OCI-LY7 (cell line): ENCODE data around the gene CRYBG1. TPM values are rescaled to one million over a fixed set of nuclear protein-coding genes. Genes with fewer than 3 reads are reported as not detected.

Experiments
- BruUV-seq: library from RNA; stranded (reverse); fragments of 400-500 nt; replicated peaks from 2 replicates; lab custom pipeline; 2021; lab: Mats Ljungman, UMichigan
- CTCF ChIA-PET: fragments of 300-600 bp; sonication (Branson Sonifier 250); formaldehyde crosslinking; loops from one replicate; lab custom pipeline; 2022; ENCODE audit warnings: antibody characterized with exemption; ENCODE audit not compliant: unreplicated experiment; lab: Charles Lee
- POLR2A ChIA-PET: fragments of 300-600 bp; sonication (Branson Sonifier 250); formaldehyde crosslinking; loops from one replicate; lab custom pipeline; 2022; ENCODE audit warnings: antibody characterized with exemption; lab: Charles Lee
- DNase-seq: peaks from one replicate; pipeline ENCODE4 v3.0.0-alpha.2; 2015; ENCODE audit warnings: low spot score
- H2AFZ ChIP-seq: fragments of 200-600 bp; sonication (generic), shearing (Covaris generic); 2 replicates; pipeline ENCODE4 v1.6.1; 2014; ENCODE audit warnings: mild to moderate bottlenecking, antibody characterized with exemption, low read length, moderate library complexity
- H3K27ac ChIP-seq: fragments of 200-600 bp; sonication (generic); 2 replicates; pipeline ENCODE4 v1.5.1; 2014; ENCODE audit warnings: mixed run types, low read depth, mild to moderate bottlenecking, moderate library complexity, low read length, inconsistent platforms; ENCODE audit not compliant: poor library complexity, severe bottlenecking
- H3K36me3 ChIP-seq: fragments of 200-600 bp; sonication (generic); 2 replicates; pipeline ENCODE4 v1.6.1; 2014; ENCODE audit warnings: mild to moderate bottlenecking, antibody characterized with exemption, low read length, moderate library complexity, mixed read lengths; ENCODE audit not compliant: insufficient read depth
- H3K4me1 ChIP-seq: fragments of 200-600 bp; sonication (generic); 2 replicates; pipeline ENCODE4 v1.5.1; 2014; ENCODE audit warnings: mild to moderate bottlenecking, low read length; ENCODE audit not compliant: insufficient read depth, poor library complexity, severe bottlenecking
- H3K4me2 ChIP-seq: fragments of 200-600 bp; sonication (generic); 2 replicates; pipeline ENCODE4 v1.6.1; 2014; ENCODE audit warnings: mild to moderate bottlenecking, low read length
- H3K4me3 ChIP-seq: fragments of 200-600 bp; sonication (generic); 2 replicates; pipeline ENCODE4 v1.5.1; 2014; ENCODE audit warnings: mild to moderate bottlenecking, low read depth, low read length; ENCODE audit not compliant: poor library complexity, severe bottlenecking
- H3K79me2 ChIP-seq: fragments of 200-600 bp; sonication (generic); 2 replicates; pipeline ENCODE4 v1.6.1; 2016; ENCODE audit warnings: low read depth, mild to moderate bottlenecking, low read length, moderate library complexity, mixed read lengths; ENCODE audit not compliant: insufficient read depth
- H3K9me2 ChIP-seq: fragments of 200-600 bp; sonication (generic); 2 replicates; pipeline ENCODE4 v1.6.1; 2016; ENCODE audit warnings: mild to moderate bottlenecking, low read length, mixed read lengths; ENCODE audit not compliant: insufficient read depth
- H3K9me3 ChIP-seq: fragments of 200-600 bp; sonication (generic); 2 replicates; pipeline ENCODE4 v1.6.1; 2014; ENCODE audit warnings: mild to moderate bottlenecking, mixed run types, low read length, mixed read lengths
- H4K20me1 ChIP-seq: fragments of 200-600 bp; sonication (generic); 2 replicates; pipeline ENCODE4 v1.6.1; 2014; ENCODE audit warnings: mild to moderate bottlenecking, antibody characterized with exemption, low read length, moderate library complexity, mixed read lengths; ENCODE audit not compliant: insufficient read depth
- EZH2phosphoT487 ChIP-seq: fragments of 200-600 bp; sonication (generic); IDR thresholded peaks from 2 replicates; pipeline ENCODE4 v1.6.1; 2018; ENCODE audit warnings: low read depth, borderline replicate concordance, mild to moderate bottlenecking, mixed run types, antibody characterized with exemption, low read length, moderate library complexity, mixed read lengths
- intact Hi-C: fragments of 100-400 bp; cut with micrococcal nuclease; formaldehyde crosslinking; loops from one replicate; pipeline ENCODE4 v1.10.0; 2022; ENCODE audit not compliant: unreplicated experiment
- total RNA-seq, 2 experiments: library from RNA; depleted of rRNA in 1 of 2; stranded (reverse); fragments of >200 nt in 1 of 2; shearing (Covaris generic) in 1 of 2; gene quantifications; 2 replicates each; pipeline ENCODE4 v1.2.3, GENCODE V29; 2014 to 2022
- TF ChIP-seq, protein P1 (sequence below): fragments of 200-600 bp; sonication (generic); conservative IDR thresholded peaks from 2 replicates; pipeline ENCODE4 v1.5.1; 2014; ENCODE audit warnings: mild to moderate bottlenecking, antibody characterized with exemption, low read length, moderate library complexity, mixed read lengths

The CRYBG1 gene
- total RNA-seq, 2 experiments from 2014 or later, result 41.7 to 66.2 TPM

DNA sequence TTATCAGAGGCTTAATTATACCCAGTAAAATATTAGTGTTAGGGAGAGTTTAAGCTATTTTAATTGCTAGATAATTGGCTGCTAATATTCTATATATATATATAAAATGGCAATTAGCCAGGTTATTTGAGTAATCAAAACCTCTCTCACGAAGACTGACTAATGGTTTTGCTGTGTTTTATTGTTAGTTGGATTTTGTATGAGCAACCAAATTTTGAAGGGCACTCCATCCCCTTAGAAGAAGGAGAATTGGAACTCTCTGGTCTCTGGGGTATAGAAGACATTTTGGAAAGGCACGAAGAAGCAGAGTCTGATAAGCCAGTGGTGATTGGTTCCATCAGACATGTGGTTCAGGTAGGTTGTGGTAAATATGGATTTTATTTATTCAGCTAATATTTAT is 166.6 kb downstream of the CRYBG1 start:
- Histone ChIP-seq H3K4me2 (no peak overlapping the region), H2AFZ (no peak overlapping the region), H3K9me2 (no peaks in the 10 kb centered on the region), H3K36me3 (peaks cover 77% of the 10 kb centered on the region), H3K4me3 (no peak overlapping the region), H3K79me2 (peaks cover 63% of the 10 kb centered on the region), H4K20me1 (0 out of 2 replicates have a peak, but pooled peaks cover 9% of the 10 kb centered on the region), H3K4me1 (peaks cover 41% of the 10 kb centered on the region), H3K9me3 (no peaks in the 10 kb centered on the region), H3K27ac (no peak overlapping the region)
- POLR2A ChIA-PET, result interaction anchor here (0.6 to 9.0 kb wide), 4 partner anchors 11 to 75 kb away, joined by 3 to 157 read pairs (median 14); no protein-coding TSS in a partner anchor
- no TSS peak for BruUV-seq
- DNase-seq, result no peak
- CTCF ChIA-PET, result no interaction called here
- TF ChIP-seq EZH2phosphoT487, result no peak
- TF ChIP-seq, protein P1, sequence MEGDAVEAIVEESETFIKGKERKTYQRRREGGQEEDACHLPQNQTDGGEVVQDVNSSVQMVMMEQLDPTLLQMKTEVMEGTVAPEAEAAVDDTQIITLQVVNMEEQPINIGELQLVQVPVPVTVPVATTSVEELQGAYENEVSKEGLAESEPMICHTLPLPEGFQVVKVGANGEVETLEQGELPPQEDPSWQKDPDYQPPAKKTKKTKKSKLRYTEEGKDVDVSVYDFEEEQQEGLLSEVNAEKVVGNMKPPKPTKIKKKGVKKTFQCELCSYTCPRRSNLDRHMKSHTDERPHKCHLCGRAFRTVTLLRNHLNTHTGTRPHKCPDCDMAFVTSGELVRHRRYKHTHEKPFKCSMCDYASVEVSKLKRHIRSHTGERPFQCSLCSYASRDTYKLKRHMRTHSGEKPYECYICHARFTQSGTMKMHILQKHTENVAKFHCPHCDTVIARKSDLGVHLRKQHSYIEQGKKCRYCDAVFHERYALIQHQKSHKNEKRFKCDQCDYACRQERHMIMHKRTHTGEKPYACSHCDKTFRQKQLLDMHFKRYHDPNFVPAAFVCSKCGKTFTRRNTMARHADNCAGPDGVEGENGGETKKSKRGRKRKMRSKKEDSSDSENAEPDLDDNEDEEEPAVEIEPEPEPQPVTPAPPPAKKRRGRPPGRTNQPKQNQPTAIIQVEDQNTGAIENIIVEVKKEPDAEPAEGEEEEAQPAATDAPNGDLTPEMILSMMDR, result no peak
- intact Hi-C loops, result no loop called here

DNA sequence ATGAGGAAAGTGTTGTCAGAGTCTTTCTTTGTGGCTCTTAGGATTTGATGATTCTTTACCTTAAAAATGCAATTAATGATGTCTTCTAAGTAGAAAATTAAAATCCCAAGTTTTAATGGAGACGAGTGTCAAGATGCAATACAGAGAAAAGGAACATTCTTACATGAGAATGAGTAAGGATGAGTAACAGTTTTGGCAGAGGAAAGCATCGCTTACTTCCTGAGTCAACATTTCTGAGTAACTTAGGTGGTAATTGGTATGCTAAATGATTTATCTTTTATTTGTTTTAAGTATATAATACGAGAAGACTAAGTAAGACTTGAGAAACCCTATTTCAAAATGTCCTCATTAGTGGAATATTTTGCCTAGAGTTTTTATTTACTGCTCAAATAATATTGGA is 167.5 kb downstream of the CRYBG1 start:
- POLR2A ChIA-PET, result interaction anchor here (9.0 kb wide), 1 partner anchor 17 kb away, joined by 157 read pairs; no protein-coding TSS in a partner anchor
- Histone ChIP-seq H4K20me1 (0 out of 2 replicates have a peak, but pooled peaks cover 9% of the 10 kb centered on the region), H3K4me1 (peaks cover 33% of the 10 kb centered on the region), H2AFZ (no peak overlapping the region), H3K79me2 (peaks cover 54% of the 10 kb centered on the region), H3K27ac (no peak overlapping the region), H3K4me3 (no peak overlapping the region), H3K9me3 (no peaks in the 10 kb centered on the region), H3K9me2 (no peaks in the 10 kb centered on the region), H3K4me2 (no peak overlapping the region), H3K36me3 (peaks cover 77% of the 10 kb centered on the region)
- TF ChIP-seq EZH2phosphoT487, result no peak
- TF ChIP-seq, protein P1, result no peak
- CTCF ChIA-PET, result no interaction called here
- BruUV-seq, result no TSS peak
- DNase-seq, result no peak
- intact Hi-C loops, result no loop called here

DNA sequence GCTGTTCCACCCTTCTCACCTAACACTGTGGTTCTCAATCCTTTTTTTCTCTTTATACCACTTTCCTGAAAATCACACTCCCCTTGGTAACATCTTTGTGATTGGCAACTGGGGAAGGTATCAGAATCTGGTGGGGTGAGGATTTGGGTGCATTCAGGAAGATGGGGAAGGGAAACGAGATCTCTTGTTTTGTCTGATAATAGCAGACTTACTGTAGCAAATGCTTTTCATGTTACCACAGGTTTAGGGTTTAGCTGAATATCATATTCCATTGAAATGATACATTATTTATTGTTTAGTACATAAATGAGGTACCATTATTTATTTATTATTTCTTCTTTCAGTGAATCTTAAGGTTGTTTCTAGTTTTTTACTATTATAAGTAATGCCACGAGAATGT is 168.0 kb downstream of the CRYBG1 start:
- CTCF ChIA-PET, result no interaction called here
- POLR2A ChIA-PET, result interaction anchor here (0.6 kb wide), 1 partner anchor 176 kb away, joined by 5 read pairs; no protein-coding TSS in a partner anchor
- no peaks in the 10 kb centered on the region for H3K9me2 ChIP-seq
- no peak for DNase-seq
- peaks cover 49% of the 10 kb centered on the region for H3K79me2 ChIP-seq
- no peak for TF ChIP-seq EZH2phosphoT487
- TF ChIP-seq, protein P1, result no peak
- H3K27ac ChIP-seq, result no peak overlapping the region
- H3K4me3 ChIP-seq, result no peak overlapping the region
- no TSS peak for BruUV-seq
- H2AFZ ChIP-seq, result no peak overlapping the region
- H3K4me2 ChIP-seq, result no peak overlapping the region
- intact Hi-C loops, result no loop called here
- H3K4me1 ChIP-seq, result peaks cover 27% of the 10 kb centered on the region
- H3K36me3 ChIP-seq, result peaks cover 82% of the 10 kb centered on the region
- H4K20me1 ChIP-seq, result 0 out of 2 replicates have a peak, but pooled peaks cover 9% of the 10 kb centered on the region
- no peaks in the 10 kb centered on the region for H3K9me3 ChIP-seq
